GM19372 (cell line): ENCODE data around the gene CFAP97.

Experiments used
- ATAC-seq: cut with Tn5 transposase; IDR thresholded peaks from one replicate; pipeline ENCODE4 v1.9.1; 2021; ENCODE audit warnings: mild to moderate bottlenecking, low read depth, moderate library complexity; ENCODE audit not compliant: unreplicated experiment

Gene CFAP97

DNA sequence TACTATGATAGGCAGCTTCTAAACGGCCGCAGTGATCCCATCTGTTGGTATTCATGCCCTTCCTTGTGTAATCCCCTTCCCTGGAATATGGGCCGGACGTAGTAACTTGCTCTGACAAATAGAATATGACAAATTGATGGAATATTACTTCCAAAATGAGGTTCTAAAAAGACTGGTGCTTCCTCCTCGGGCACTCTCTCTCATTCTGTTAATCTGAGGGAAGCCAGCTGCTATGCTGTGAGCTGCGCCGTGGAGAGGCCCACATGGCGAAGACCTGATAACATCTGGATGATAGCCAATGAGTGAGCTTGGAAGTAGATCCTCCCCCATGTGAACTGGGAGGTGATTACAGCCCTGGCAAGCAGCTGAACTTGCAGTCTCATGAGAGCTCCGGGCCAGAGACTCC lies 88.0 kb downstream of the CFAP97 start:
- no peak for ATAC-seq

GRCh38 chr4:185113340-185113739 lies 90.5 kb downstream of the CFAP97 start:
- ATAC-seq = no peak

DNA sequence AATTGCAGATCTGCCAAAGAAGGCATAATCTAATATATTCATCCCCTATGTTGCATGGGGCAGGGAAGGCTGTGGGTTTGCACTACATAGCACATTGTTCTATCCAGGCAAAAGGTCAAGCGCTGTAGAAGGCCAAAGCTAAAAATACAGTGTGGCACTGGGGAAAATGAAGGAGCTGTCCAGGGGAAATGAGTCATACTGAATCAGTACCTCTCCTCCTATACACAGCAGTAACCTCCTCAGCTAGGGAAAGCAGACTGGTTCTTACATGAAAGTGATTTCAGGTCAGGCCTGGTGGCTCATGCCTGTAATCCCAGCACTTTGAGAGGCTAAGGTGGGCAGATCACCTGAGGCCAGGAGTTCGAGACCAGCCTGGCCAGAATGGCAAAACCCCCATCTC lies 91.7 kb downstream of the CFAP97 start:
- ATAC-seq = no peak

DNA sequence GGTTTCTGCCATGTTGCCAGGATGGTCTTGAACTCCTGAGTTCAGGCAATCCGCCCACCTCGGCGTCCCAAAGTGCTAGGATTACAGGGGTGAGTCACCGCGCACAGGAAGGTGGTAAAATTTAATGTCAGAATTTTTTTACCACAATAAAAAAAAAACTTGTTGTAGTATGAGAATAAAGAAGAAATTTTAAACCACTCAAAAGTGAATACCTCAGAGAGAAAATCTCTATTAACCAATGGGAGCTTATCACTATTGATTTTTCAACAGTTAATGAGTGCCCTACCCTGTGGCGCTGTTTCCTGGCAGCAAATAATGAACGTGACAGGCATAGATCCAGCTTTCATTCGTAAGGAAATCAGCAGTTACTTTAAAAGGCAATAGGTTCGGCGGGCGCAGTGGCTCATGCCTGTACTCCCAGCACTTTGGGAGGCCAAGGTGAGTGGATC lies 93.4 kb downstream of the CFAP97 start:
- no peak for ATAC-seq

DNA sequence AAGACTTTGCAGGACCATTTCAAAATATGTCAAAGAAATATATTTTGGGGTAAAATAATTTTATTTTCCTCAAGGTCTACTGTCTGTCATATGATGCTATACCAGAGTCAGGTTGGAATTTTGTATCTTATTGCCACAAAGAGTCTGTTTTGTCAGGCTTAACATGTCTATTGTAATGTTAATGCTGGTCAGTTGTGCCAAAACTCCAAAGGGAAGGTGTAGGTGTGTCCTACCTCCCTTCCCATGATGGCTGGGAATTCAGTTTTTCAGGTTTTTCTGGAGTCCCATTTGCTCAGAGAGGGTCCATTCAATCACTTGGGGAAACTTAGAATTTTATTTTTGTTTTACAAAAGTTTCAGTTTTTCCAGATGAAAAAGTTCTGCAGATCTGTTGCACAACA lies 94.1 kb downstream of the CFAP97 start:
- no peak for ATAC-seq
